HUES6 (cell line): ENCODE measurements around the gene MOCS1.

ENCODE experiments used
- H3K27ac ChIP-seq: 2 replicates; pipeline ENCODE4 v1.7.0; 2013; ENCODE audit warnings: low read depth, mild to moderate bottlenecking, low read length, inconsistent platforms
- H3K27me3 ChIP-seq: 2 replicates; pipeline ENCODE4 v1.6.1; 2013; ENCODE audit warnings: low read length; ENCODE audit not compliant: control insufficient read depth, insufficient read depth
- H3K36me3 ChIP-seq: 2 replicates; pipeline ENCODE4 v1.6.1; 2013; ENCODE audit warnings: low read length; ENCODE audit not compliant: control insufficient read depth, insufficient read depth
- H3K4me1 ChIP-seq: 2 replicates; pipeline ENCODE4 v1.6.1; 2013; ENCODE audit warnings: low read length; ENCODE audit not compliant: control insufficient read depth, insufficient read depth
- H3K4me3 ChIP-seq: 2 replicates; pipeline ENCODE4 v1.5.1; 2013; ENCODE audit warnings: low read depth, low read length
- H3K9ac ChIP-seq: one replicate; pipeline ENCODE4 v1.6.1; 2013; ENCODE audit warnings: mild to moderate bottlenecking, low read length
- H3K9me3 ChIP-seq: 2 replicates; pipeline ENCODE4 v1.6.1; 2013; ENCODE audit warnings: low read depth, low read length; ENCODE audit not compliant: control insufficient read depth, insufficient read depth

The MOCS1 gene

GRCh38 chr6:39913391-39913916, 20.8 kb downstream of the MOCS1 start:
- Histone ChIP-seq H3K9me3 (no peaks in the 10 kb centered on the region), H3K27ac (no peak overlapping the region), H3K4me3 (no peak overlapping the region), H3K9ac (no peak overlapping the region), H3K27me3 (no peaks in the 10 kb centered on the region), H3K36me3 (peaks cover 42% of the 10 kb centered on the region), H3K4me1 (no peaks in the 10 kb centered on the region)

GRCh38 chr6:39912446-39912845, 21.8 kb downstream of the MOCS1 start:
- peaks cover 42% of the 10 kb centered on the region for H3K36me3 ChIP-seq
- H3K9ac ChIP-seq: no peak overlapping the region
- H3K4me3 ChIP-seq: no peak overlapping the region
- no peaks in the 10 kb centered on the region for H3K9me3 ChIP-seq
- no peak overlapping the region for H3K27ac ChIP-seq
- H3K27me3 ChIP-seq: no peaks in the 10 kb centered on the region
- H3K4me1 ChIP-seq: no peaks in the 10 kb centered on the region

- H3K9me3 ChIP-seq: no peaks in the 10 kb centered on the region
- H3K36me3 ChIP-seq: peaks cover 44% of the 10 kb centered on the region
- H3K27me3 ChIP-seq: no peaks in the 10 kb centered on the region
- no peak overlapping the region for H3K9ac ChIP-seq
- no peak overlapping the region for H3K4me3 ChIP-seq
- no peaks in the 10 kb centered on the region for H3K4me1 ChIP-seq
- H3K27ac ChIP-seq: no peak overlapping the region
These were observed 22.6 kb downstream of the MOCS1 start for GRCh38 chr6:39911513-39912125.

- no peak overlapping the region for H3K4me3 ChIP-seq
- H3K27me3 ChIP-seq: no peaks in the 10 kb centered on the region
- H3K27ac ChIP-seq: no peak overlapping the region
- no peaks in the 10 kb centered on the region for H3K4me1 ChIP-seq
- H3K36me3 ChIP-seq: peaks cover 46% of the 10 kb centered on the region
- H3K9ac ChIP-seq: no peak overlapping the region
- H3K9me3 ChIP-seq: no peaks in the 10 kb centered on the region
These were observed 23.5 kb downstream of the MOCS1 start for GRCh38 chr6:39910744-39911143.

- Histone ChIP-seq H3K9ac (no peak overlapping the region), H3K36me3 (peaks cover 46% of the 10 kb centered on the region), H3K4me3 (no peak overlapping the region), H3K27me3 (no peaks in the 10 kb centered on the region), H3K9me3 (no peaks in the 10 kb centered on the region), H3K4me1 (no peaks in the 10 kb centered on the region), H3K27ac (no peak overlapping the region)
These were observed 24.1 kb downstream of the MOCS1 start for GRCh38 chr6:39910164-39910563.

GRCh38 chr6:39909701-39910100, 24.6 kb downstream of the MOCS1 start:
- Histone ChIP-seq H3K4me1 (no peaks in the 10 kb centered on the region), H3K27ac (no peak overlapping the region), H3K9me3 (no peaks in the 10 kb centered on the region), H3K4me3 (no peak overlapping the region), H3K36me3 (peaks cover 42% of the 10 kb centered on the region), H3K27me3 (no peaks in the 10 kb centered on the region), H3K9ac (no peak overlapping the region)

- Histone ChIP-seq H3K27me3 (no peaks in the 10 kb centered on the region), H3K4me3 (no peak overlapping the region), H3K36me3 (peaks cover 41% of the 10 kb centered on the region), H3K9me3 (no peaks in the 10 kb centered on the region), H3K9ac (no peak overlapping the region), H3K4me1 (no peaks in the 10 kb centered on the region), H3K27ac (no peak overlapping the region)
These were observed 25.3 kb downstream of the MOCS1 start for GRCh38 chr6:39908838-39909583.

GRCh38 chr6:39907871-39908575, 26.2 kb downstream of the MOCS1 start:
- Histone ChIP-seq H3K36me3 (peaks cover 35% of the 10 kb centered on the region), H3K27ac (no peak overlapping the region), H3K27me3 (no peaks in the 10 kb centered on the region), H3K4me1 (no peaks in the 10 kb centered on the region), H3K4me3 (no peak overlapping the region), H3K9ac (no peak overlapping the region), H3K9me3 (no peaks in the 10 kb centered on the region)

- H3K9ac ChIP-seq: no peak overlapping the region
- no peaks in the 10 kb centered on the region for H3K9me3 ChIP-seq
- no peaks in the 10 kb centered on the region for H3K27me3 ChIP-seq
- no peaks in the 10 kb centered on the region for H3K4me1 ChIP-seq
- no peak overlapping the region for H3K4me3 ChIP-seq
- no peak overlapping the region for H3K27ac ChIP-seq
- peaks cover 23% of the 10 kb centered on the region for H3K36me3 ChIP-seq
These were observed 27.9 kb downstream of the MOCS1 start for GRCh38 chr6:39906318-39906761.

- Histone ChIP-seq H3K4me3 (no peak overlapping the region), H3K27ac (no peak overlapping the region), H3K9ac (no peak overlapping the region), H3K27me3 (no peaks in the 10 kb centered on the region), H3K36me3 (peaks cover 23% of the 10 kb centered on the region), H3K9me3 (no peaks in the 10 kb centered on the region), H3K4me1 (no peaks in the 10 kb centered on the region)
These were observed 28.7 kb downstream of the MOCS1 start for GRCh38 chr6:39905640-39905975.
